Measurements from ENCODE around the gene EPC2. TPM values are rescaled to one million over a fixed set of nuclear protein-coding genes. Genes with fewer than 3 reads are reported as not detected.

Gene EPC2
- total RNA-seq, 1 experiment from 2014 or later = 19.6 TPM

DNA sequence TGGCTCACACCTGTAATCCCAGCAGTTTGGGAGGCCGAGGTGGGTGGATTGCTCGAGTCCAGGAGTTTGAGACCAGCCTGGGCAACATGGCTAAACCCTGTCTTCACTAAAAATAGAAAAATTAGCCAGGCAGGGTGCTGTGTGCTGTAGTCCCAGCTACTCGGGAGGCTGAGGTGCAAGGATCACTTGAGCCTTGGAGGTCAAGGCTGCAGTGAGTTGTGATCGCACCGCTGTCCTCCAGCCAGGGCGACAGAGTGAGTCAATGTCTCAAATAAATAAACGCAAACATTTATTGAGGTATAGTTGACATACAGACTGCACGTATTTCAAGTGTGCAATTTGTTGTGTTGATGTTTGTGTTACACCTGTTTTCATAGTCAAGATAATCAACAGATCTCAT lies 19.7 kb downstream of the EPC2 start:
- no TSS peak for BruUV-seq (replicated peaks)
- Histone ChIP-seq H3K79me2 (ENCODE audit: insufficient read depth, low read length) (peaks cover 91% of the 10 kb centered on the region), H3K4me2 (ENCODE audit: low read length) (no peak overlapping the region), H3K36me3 (ENCODE audit: control insufficient read depth in 1 of 2, insufficient read depth in 2 of 2, low read length in 2 of 2) (no peaks in the 10 kb centered on the region), H3K27me3 (ENCODE audit: insufficient read depth, low read length) (no peaks in the 10 kb centered on the region), H3K9me2 (ENCODE audit: insufficient read depth) (no peaks in the 10 kb centered on the region), H3K27ac (ENCODE audit: low read depth, low read length) (no peak overlapping the region), H4K20me1 (ENCODE audit: insufficient read depth) (no peaks in the 10 kb centered on the region), H2AFZ (ENCODE audit: low read depth, low read length, poor library complexity, severe bottlenecking) (no peak overlapping the region), H3K9ac (ENCODE audit: low read length) (no peak overlapping the region), H3K9me3 (ENCODE audit: control insufficient read depth in 1 of 2, insufficient read depth in 1 of 2, low read depth in 1 of 2, low read length in 2 of 2) (no peaks in the 10 kb centered on the region), H3K4me3 (replicated peaks in 1 of 2; ENCODE audit: low read depth in 1 of 2, low read length in 2 of 2) (no peak overlapping the region), H3K4me1 (ENCODE audit: control insufficient read depth in 1 of 2, insufficient read depth in 2 of 2, low read length in 2 of 2) (no peaks in the 10 kb centered on the region; a peak in 1 of 4 replicates)
- intact Hi-C loops (cut with micrococcal nuclease) = no loop called here
- RAD21 ChIA-PET (ENCODE audit: low non-redundant PET in 1 of 2, low total read pairs in 2 of 2, uncharacterized antibody in 2 of 2, unreplicated experiment in 2 of 2) = no interaction called here
- CTCF ChIA-PET = no interaction called here
- DNase-seq (ENCODE audit: low read depth, low spot score) (no peak), ATAC-seq (no peak)
- no peak for TF ChIP-seq CBX3 (IDR thresholded peaks at IDR 0.05; ENCODE audit: low read depth)
- no peak for TF ChIP-seq YY1 (IDR thresholded peaks at IDR 0.05; ENCODE audit: extremely low read depth, insufficient replicate concordance, low read depth, low read length)
- TF ChIP-seq ELF1 (IDR thresholded peaks at IDR 0.05; ENCODE audit: borderline replicate concordance, low read depth) = no peak
- no peak for TF ChIP-seq RAD21 (IDR thresholded peaks at IDR 0.05; ENCODE audit: low read depth)
- TF ChIP-seq SP1 (IDR thresholded peaks at IDR 0.05; ENCODE audit: low read depth) = no peak
- TF ChIP-seq ZBTB33 (IDR thresholded peaks at IDR 0.05; ENCODE audit: extremely low read depth, insufficient replicate concordance, low read length) = no peak
- TF ChIP-seq EZH2 (IDR thresholded peaks at IDR 0.05) = no peak
- no peak for TF ChIP-seq EZH2phosphoT487 (IDR thresholded peaks at IDR 0.05; ENCODE audit: borderline replicate concordance)
- TF ChIP-seq FOSL1 (IDR thresholded peaks at IDR 0.05; ENCODE audit: low read depth) = no peak
- TF ChIP-seq EGR1 (IDR thresholded peaks at IDR 0.05; ENCODE audit: low read depth) = no peak
- TF ChIP-seq SIN3A (IDR thresholded peaks at IDR 0.05; ENCODE audit: low read depth) = no peak
- no peak for TF ChIP-seq POLR2AphosphoS5 (IDR thresholded peaks at IDR 0.05; ENCODE audit: low read depth, low read length)
- no peak for TF ChIP-seq TCF7L2 (IDR thresholded peaks at IDR 0.05; ENCODE audit: borderline replicate concordance, extremely low read depth, insufficient read depth, insufficient read length)
- TF ChIP-seq JUND (IDR thresholded peaks at IDR 0.05) = no peak
- TF ChIP-seq, protein P1, sequence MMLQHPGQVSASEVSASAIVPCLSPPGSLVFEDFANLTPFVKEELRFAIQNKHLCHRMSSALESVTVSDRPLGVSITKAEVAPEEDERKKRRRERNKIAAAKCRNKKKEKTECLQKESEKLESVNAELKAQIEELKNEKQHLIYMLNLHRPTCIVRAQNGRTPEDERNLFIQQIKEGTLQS (IDR thresholded peaks at IDR 0.05) = no peak
- TF ChIP-seq ZNF274 (IDR thresholded peaks at IDR 0.05; ENCODE audit: low read depth, low read length) = no peak
- no peak for TF ChIP-seq SRF (IDR thresholded peaks at IDR 0.05; ENCODE audit: low read depth)
- TF ChIP-seq POLR2A (IDR thresholded peaks at IDR 0.05; ENCODE audit: borderline replicate concordance, extremely low read depth, insufficient read depth, insufficient read length) = no peak
- no peak for TF ChIP-seq CEBPB (IDR thresholded peaks at IDR 0.05; ENCODE audit: low read depth)
- TF ChIP-seq MAX (IDR thresholded peaks at IDR 0.05) = no peak
- POLR2A ChIA-PET = interaction anchor here (1.1 kb wide), 1 partner anchor 19 kb away, joined by 3 read pairs; no protein-coding TSS in a partner anchor

Data from HCT116 (cell line).